Activated naive CD4-positive, alpha-beta T cell treated with anti-CD3 and anti-CD28 coated beads for 36 hours (primary cell): ENCODE measurements around the gene MLLT3. TPM values are rescaled to one million over a fixed set of nuclear protein-coding genes. Genes with fewer than 3 reads are reported as not detected.
A peak's percentile ranks its signal among the peaks of the same experiment; 100 is the strongest.

Experiments used
- CTCF ChIA-PET: fragments of 350-600 bp; sonication (Branson Sonifier 250); formaldehyde crosslinking; loops from one replicate; lab custom pipeline; 2021; ENCODE audit warnings: antibody characterized with exemption; lab: Charles Lee
- DNase-seq: peaks from one replicate; pipeline ENCODE4 v3.0.0-alpha.2; 2020
- H3K27ac Mint-ChIP-seq: one replicate; pipeline ENCODE4 v1.8.0; 2021; ENCODE audit warnings: mild to moderate bottlenecking, mixed read lengths
- H3K27me3 Mint-ChIP-seq: one replicate; pipeline ENCODE4 v1.8.0; 2021; ENCODE audit warnings: low read depth, mixed read lengths
- H3K36me3 Mint-ChIP-seq: one replicate; pipeline ENCODE4 v1.8.0; 2021; ENCODE audit warnings: low read depth, mixed read lengths
- H3K4me1 Mint-ChIP-seq: one replicate; pipeline ENCODE4 v1.8.0; 2021; ENCODE audit warnings: low read depth, mixed read lengths
- H3K4me3 Mint-ChIP-seq: one replicate; pipeline ENCODE4 v1.8.0; 2021; ENCODE audit warnings: mild to moderate bottlenecking, moderate library complexity, mixed read lengths
- H3K9me3 Mint-ChIP-seq: one replicate; pipeline ENCODE4 v1.8.0; 2021; ENCODE audit warnings: mixed read lengths
- intact Hi-C: fragments of 100-400 bp; cut with micrococcal nuclease; formaldehyde crosslinking; loops from one replicate; pipeline ENCODE4 v1.15.1; 2023
- total RNA-seq, 2 experiments: library from RNA; stranded (reverse); gene quantifications; one replicate each; pipeline ENCODE4 v1.2.3, GENCODE V29; 2021

The MLLT3 gene
- total RNA-seq, 2 experiments from 2014 or later = 44.3 to 51.4 TPM

DNA sequence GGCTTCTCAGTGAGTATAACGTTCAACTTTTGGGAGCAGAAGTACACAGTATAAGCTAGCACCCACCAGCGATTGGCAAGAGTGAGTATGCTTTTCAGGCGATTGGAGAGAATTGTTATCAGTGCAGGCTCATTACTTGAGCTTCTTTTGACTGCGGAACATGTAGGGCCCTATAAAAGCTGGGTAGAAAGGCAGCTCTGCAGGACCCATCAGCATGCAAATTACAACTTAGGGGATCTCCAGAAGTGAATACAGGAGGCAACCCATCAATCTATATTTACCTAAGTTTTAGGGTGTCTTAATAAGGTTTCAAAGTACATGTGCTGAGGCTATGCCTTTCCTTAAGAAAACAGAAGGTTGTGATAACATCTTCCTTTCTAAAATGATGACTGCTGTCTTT, 225.0 kb downstream of the MLLT3 start:
- Mint-ChIP-seq H3K4me3 (no peak overlapping the region), H3K36me3 (peaks cover 1% of the 10 kb centered on the region), H3K4me1 (peaks cover 64% of the 10 kb centered on the region), H3K27ac (peak overlapping the region; percentile 75), H3K9me3 (no peaks in the 10 kb centered on the region), H3K27me3 (no peaks in the 10 kb centered on the region)
- CTCF ChIA-PET = no interaction called here
- no peak for DNase-seq
- intact Hi-C loops = loop anchor here (2.0 kb wide), 1 partner anchor 77 kb away; no protein-coding TSS in a partner anchor

DNA sequence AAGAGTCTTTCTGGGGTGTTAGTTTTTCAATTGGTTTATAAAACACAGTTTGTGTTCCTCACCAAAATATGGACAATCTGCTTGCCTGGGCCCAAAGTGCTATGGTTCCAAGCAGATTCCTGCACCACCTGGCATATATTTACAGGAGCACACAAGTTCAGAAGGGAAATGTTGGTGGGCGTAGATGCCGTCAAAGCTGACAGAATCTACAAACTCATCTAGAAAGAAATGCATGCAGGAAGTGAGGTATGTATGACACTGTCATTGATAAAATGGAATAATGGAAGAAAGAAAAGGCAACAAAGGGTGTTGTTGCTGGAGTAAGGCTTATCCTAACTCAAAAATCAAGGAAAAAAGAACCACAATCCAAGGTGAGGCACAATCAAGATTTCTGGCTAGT, 225.8 kb downstream of the MLLT3 start:
- H3K4me1 Mint-ChIP-seq = peaks cover 58% of the 10 kb centered on the region

DNA sequence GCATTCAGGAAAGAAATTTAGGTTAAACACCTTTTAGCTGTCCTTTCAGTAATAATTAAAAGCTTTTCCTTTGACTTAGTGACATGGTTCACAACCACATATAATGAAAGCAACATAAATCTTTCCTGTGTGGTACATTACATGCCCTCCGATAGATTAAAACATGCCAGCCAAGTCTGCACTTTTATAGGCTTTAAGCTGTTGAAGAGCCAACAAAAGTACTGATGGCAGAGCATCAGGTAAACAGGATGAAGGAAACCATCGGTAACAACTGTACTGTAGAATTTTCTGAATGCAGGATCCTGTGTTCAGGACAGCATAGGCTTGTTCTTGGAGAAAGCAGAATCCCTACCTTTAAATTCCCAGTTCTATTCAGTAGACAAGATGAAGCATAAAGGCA, 226.6 kb downstream of the MLLT3 start:
- H3K9me3 Mint-ChIP-seq = no peaks in the 10 kb centered on the region
- DNase-seq = no peak
- no peak overlapping the region for H3K4me3 Mint-ChIP-seq
- H3K27me3 Mint-ChIP-seq = no peaks in the 10 kb centered on the region
- peaks cover 54% of the 10 kb centered on the region for H3K4me1 Mint-ChIP-seq
- CTCF ChIA-PET = interaction anchor here (1.3 to 2.7 kb wide), 3 partner anchors 12 to 229 kb away, joined by 5 to 9 read pairs (median 6); no protein-coding TSS in a partner anchor
- intact Hi-C loops = loop anchor here (1.0 to 2.0 kb wide), 2 partner anchors 13 to 75 kb away; no protein-coding TSS in a partner anchor
- H3K36me3 Mint-ChIP-seq = peaks cover 1% of the 10 kb centered on the region
- H3K27ac Mint-ChIP-seq = no peak overlapping the region

More for the DNA sequence above, 225.8 kb downstream of the MLLT3 start:
- Mint-ChIP-seq H3K27ac (peak overlapping the region; percentile 75), H3K9me3 (no peaks in the 10 kb centered on the region), H3K4me3 (no peak overlapping the region), H3K36me3 (peaks cover 1% of the 10 kb centered on the region), H3K27me3 (no peaks in the 10 kb centered on the region)
- CTCF ChIA-PET = interaction anchor here (1.3 to 2.1 kb wide), 2 partner anchors 11 to 228 kb away, joined by 5 to 6 read pairs; no protein-coding TSS in a partner anchor
- DNase-seq = peak; percentile 62
- intact Hi-C loops = loop anchor here (1.0 to 2.0 kb wide), 2 partner anchors 14 to 76 kb away; no protein-coding TSS in a partner anchor

DNA sequence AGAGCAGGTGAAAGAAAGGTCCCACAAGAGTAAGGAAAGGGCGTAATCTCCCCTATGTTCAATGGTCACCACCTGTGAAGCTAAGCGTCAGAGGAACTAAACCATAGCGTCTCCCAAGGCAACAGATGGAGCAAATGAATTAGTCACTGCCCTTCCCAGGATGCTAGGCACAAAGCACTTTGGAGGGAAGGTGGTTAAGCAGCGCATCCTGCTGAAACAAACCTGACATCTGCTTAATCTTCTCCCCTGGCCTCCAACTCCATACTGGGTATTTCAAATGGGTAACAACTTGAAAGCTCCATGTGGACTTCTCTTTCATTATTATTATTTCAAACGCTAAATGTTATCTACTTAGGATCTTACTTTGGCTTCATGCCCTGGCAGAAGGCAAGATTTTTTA, 227.3 kb downstream of the MLLT3 start:
- Mint-ChIP-seq H3K4me3 (no peak overlapping the region), H3K36me3 (peaks cover 1% of the 10 kb centered on the region)

DNA sequence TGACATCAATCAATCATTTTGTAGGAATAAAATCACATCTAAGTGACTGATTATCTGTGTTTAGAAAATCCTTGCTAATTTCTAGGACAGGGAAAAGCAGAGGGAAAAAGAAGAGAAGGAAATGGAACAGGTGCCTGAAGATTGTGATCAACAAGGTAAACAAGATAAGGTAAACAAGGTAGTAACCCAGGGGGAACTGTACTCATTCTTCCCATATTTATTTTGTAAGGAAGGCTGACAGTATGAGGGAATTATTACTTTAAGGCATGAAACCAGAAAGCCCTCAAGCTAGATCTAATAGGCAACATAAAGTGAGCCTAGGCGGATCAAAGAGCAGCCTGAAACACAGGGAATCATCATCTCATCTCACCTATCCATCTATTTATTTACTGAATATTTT, 231.1 kb downstream of the MLLT3 start:
- Mint-ChIP-seq H3K9me3 (peaks cover 1% of the 10 kb centered on the region), H3K4me3 (no peak overlapping the region), H3K27me3 (no peaks in the 10 kb centered on the region), H3K27ac (no peak overlapping the region), H3K36me3 (peaks cover 6% of the 10 kb centered on the region), H3K4me1 (peaks cover 22% of the 10 kb centered on the region)
- intact Hi-C loops = no loop called here
- DNase-seq = no peak
- CTCF ChIA-PET = no interaction called here

More for the DNA sequence above, 227.3 kb downstream of the MLLT3 start:
- no peaks in the 10 kb centered on the region for H3K9me3 Mint-ChIP-seq
- peaks cover 52% of the 10 kb centered on the region for H3K4me1 Mint-ChIP-seq
- CTCF ChIA-PET = interaction anchor here (1.4 to 2.7 kb wide), 3 partner anchors 17 to 230 kb away, joined by 3 to 9 read pairs (median 6); no protein-coding TSS in a partner anchor
- no peak overlapping the region for H3K27ac Mint-ChIP-seq
- intact Hi-C loops = no loop called here
- no peaks in the 10 kb centered on the region for H3K27me3 Mint-ChIP-seq
- no peak for DNase-seq

DNA sequence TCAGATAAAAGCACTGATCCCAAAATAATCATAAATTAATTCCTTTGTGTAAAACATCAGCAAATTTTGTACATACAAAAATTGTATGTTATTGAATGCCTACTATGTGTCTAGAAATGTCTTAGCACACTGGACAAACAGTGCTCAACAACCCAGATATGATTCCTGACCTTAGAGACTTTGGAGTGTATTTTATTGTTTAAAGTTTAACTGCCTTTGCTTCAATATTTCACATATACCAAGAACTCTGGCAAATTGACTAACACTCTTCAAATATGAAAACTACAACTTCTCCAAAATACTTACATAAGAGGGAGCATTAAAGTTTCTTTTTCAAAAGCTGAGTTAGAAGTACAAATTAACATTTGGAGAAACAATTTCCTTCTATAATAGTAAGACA, 231.9 kb downstream of the MLLT3 start:
- Mint-ChIP-seq H3K27ac (no peak overlapping the region), H3K36me3 (peaks cover 6% of the 10 kb centered on the region), H3K4me3 (no peak overlapping the region), H3K9me3 (peaks cover 1% of the 10 kb centered on the region), H3K27me3 (no peaks in the 10 kb centered on the region), H3K4me1 (peaks cover 19% of the 10 kb centered on the region)
- intact Hi-C loops = no loop called here
- no peak for DNase-seq
- CTCF ChIA-PET = interaction anchor here (0.6 kb wide), 1 partner anchor 32 kb away, joined by 3 read pairs; no protein-coding TSS in a partner anchor

DNA sequence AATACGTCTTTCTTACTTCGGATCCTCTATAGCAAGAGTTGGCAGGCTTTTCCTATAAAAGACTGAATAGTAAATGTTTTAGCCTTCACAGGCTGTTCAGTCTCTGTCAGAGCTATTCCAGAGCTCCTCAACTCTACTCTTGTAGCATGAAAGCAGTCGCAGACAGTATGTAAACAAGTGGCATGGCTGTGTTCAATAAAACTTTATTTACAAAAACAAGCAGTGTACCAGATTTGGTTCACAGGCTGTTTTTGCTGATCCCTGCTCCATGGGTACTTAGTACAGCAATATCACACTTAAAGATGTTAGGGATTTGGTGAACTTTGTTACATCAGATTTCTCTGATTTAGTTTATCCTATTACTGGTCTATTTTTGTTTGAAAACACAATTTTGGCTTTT, 235.2 kb downstream of the MLLT3 start:
- intact Hi-C loops = no loop called here
- H3K36me3 Mint-ChIP-seq = peaks cover 6% of the 10 kb centered on the region
- no peak overlapping the region for H3K27ac Mint-ChIP-seq
- peaks cover 1% of the 10 kb centered on the region for H3K9me3 Mint-ChIP-seq
- H3K4me3 Mint-ChIP-seq = no peak overlapping the region
- no peaks in the 10 kb centered on the region for H3K27me3 Mint-ChIP-seq
- DNase-seq = no peak
- CTCF ChIA-PET = no interaction called here
- H3K4me1 Mint-ChIP-seq = peaks cover 24% of the 10 kb centered on the region

DNA sequence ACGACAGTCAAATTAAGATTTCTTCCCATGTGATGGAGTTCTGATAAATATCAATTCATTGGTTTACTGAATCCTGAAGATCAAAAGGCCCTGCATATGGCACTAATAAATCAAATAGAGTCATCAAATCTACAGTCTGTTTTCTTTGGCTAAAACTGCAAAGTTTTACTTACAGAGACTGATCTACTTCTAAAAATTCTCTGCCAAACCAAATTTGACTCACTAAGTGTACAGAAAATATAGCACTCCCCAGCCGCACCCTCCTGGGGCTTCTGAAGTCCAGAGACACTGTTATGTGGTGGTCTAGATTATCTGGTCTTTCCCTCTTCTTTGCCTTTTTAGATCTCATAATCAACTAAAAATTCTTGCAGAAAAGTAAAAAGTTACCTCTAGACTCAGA, 237.7 kb downstream of the MLLT3 start:
- intact Hi-C loops = no loop called here
- Mint-ChIP-seq H3K4me1 (peaks cover 35% of the 10 kb centered on the region), H3K4me3 (no peak overlapping the region), H3K9me3 (peaks cover 1% of the 10 kb centered on the region), H3K36me3 (peaks cover 5% of the 10 kb centered on the region), H3K27ac (no peak overlapping the region), H3K27me3 (no peaks in the 10 kb centered on the region)
- CTCF ChIA-PET = no interaction called here
- DNase-seq = no peak

DNA sequence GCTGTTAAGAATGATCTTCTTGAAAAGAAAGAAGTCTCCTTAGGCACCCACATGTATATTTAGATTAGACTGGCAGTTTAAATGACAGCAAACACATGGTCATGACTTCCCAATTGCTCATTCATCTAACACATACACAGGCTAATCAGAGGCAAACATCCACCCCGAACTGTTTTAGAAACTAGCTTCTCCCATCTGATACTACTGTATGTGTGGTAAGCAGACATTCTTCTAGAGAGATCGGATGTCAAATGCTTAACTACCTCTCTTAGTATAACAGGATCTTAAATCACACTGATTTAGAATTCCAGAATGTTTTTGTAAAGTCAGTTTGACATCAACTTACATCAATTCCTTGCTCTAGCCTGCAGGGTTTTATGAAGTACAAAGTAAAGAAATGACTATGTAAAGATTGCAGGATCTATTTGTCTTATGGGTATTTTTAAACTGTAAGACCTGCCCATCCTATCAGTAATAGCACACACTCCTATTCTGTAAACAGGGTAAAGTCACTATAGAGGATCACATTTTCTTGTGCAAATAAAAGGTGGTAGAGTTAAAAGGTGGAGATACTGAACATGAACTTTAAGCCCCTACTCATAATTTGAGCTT, 239.7 kb downstream of the MLLT3 start:
- intact Hi-C loops = loop anchor here (1.0 to 2.0 kb wide), 2 partner anchors 14 to 54 kb away; no protein-coding TSS in a partner anchor
- Mint-ChIP-seq H3K36me3 (no peaks in the 10 kb centered on the region), H3K4me1 (peaks cover 49% of the 10 kb centered on the region), H3K27ac (no peak overlapping the region), H3K4me3 (no peak overlapping the region), H3K9me3 (no peaks in the 10 kb centered on the region), H3K27me3 (no peaks in the 10 kb centered on the region)
- DNase-seq = no peak
- CTCF ChIA-PET = no interaction called here

DNA sequence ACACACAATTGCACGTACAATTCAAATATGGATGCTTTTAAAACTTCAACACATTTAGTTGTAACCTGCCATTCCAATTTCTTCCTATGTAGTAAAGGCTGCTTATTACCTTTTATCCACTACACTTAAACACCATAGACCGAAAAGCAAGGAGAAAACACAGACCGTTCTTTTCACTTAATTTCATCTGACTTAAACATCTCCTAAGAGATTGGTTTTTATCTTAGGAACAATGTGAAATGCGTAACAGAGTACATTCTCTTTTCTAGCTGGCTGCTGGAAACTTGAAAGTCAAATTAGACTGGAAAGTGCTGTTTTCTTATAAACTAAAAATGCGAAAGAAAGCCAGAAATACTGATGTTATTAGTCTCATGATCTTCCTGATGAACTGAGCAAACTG, 241.8 kb downstream of the MLLT3 start:
- CTCF ChIA-PET = interaction anchor here (0.9 kb wide), 1 partner anchor 42 kb away, joined by 3 read pairs; no protein-coding TSS in a partner anchor
- no peak overlapping the region for H3K4me3 Mint-ChIP-seq
- H3K27me3 Mint-ChIP-seq = no peaks in the 10 kb centered on the region

DNA sequence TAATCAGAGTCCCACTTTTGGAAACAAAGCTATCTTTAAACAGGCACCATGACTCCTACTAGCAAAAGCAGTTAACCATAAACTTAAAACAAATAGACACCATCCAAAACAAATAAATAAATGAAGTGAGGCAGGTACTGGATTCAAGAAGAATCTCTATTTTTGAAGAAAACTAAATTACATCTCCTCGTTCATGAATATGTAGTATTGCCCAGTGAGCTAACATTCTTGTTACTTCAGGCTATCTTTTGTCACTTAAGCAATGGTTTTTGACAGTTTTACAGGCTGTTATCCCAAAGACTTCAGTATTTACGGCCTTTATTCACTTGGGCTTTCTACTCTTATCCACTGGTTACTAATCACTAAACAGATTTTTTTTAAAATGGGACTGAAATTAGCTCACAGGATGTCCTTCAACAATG, 242.5 kb downstream of the MLLT3 start:
- CTCF ChIA-PET = interaction anchor here (0.6 kb wide), 1 partner anchor 210 kb away, joined by 5 read pairs; no protein-coding TSS in a partner anchor
- intact Hi-C loops = loop anchor here (5.0 kb wide), 2 partner anchors 177 to 242 kb away; partner anchors contain the start of gene MLLT3

More for the DNA sequence above, 241.8 kb downstream of the MLLT3 start:
- Mint-ChIP-seq H3K36me3 (no peaks in the 10 kb centered on the region), H3K27ac (no peak overlapping the region), H3K4me1 (peaks cover 58% of the 10 kb centered on the region), H3K9me3 (no peaks in the 10 kb centered on the region)
- no peak for DNase-seq
- intact Hi-C loops = no loop called here

DNA sequence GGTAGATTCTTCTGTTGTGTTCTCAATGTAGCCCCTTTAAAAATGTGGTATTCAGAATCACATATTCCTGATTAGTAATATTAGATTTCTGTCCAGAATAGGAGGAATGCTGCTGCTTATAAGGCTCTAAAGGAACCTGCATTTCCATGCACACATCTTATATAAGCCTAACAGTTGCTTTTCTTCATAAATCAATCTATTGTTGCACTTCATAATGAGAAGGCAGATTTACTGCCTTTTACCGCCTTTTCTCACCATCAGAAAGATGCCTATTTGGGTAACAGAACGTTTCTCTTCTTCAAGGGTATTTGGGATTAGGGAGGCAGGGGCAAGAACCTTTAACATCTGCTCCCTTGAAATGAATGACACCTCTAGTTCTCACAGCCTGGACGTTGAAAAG, 243.4 kb downstream of the MLLT3 start:
- intact Hi-C loops = loop anchor here (5.0 kb wide), 2 partner anchors 178 to 243 kb away; partner anchors contain the start of gene MLLT3
- CTCF ChIA-PET = interaction anchor here (1.2 kb wide), 1 partner anchor 16 kb away, joined by 3 read pairs; no protein-coding TSS in a partner anchor
- no peak overlapping the region for H3K4me3 Mint-ChIP-seq
- no peaks in the 10 kb centered on the region for H3K27me3 Mint-ChIP-seq
- H3K9me3 Mint-ChIP-seq = no peaks in the 10 kb centered on the region
- no peak overlapping the region for H3K27ac Mint-ChIP-seq
- peaks cover 69% of the 10 kb centered on the region for H3K4me1 Mint-ChIP-seq
- H3K36me3 Mint-ChIP-seq = no peaks in the 10 kb centered on the region
- no peak for DNase-seq

More for the DNA sequence above, 242.5 kb downstream of the MLLT3 start:
- no peaks in the 10 kb centered on the region for H3K9me3 Mint-ChIP-seq
- peaks cover 62% of the 10 kb centered on the region for H3K4me1 Mint-ChIP-seq
- H3K4me3 Mint-ChIP-seq = no peak overlapping the region
- H3K27me3 Mint-ChIP-seq = no peaks in the 10 kb centered on the region
- no peaks in the 10 kb centered on the region for H3K36me3 Mint-ChIP-seq
- H3K27ac Mint-ChIP-seq = no peak overlapping the region
- no peak for DNase-seq
